Uterus (tissue), 2 donors: ENCODE measurements around the gene KRTAP1-3.

Experiments
- POLR2A ChIP-seq, 2 donors: fragments of 450-650 bp; IDR thresholded peaks; one replicate each; pipeline ENCODE4 v1.6.1; 2016; ENCODE audit warnings: antibody characterized with exemption in 2 of 2, mild to moderate bottlenecking in 1 of 2, moderate library complexity in 1 of 2
- TF ChIP-seq, protein P1 (sequence below), 4 experiments: fragments of 200-600 bp in 2 of 4; fragments of 450-650 bp in 2 of 4; sonication (generic) in 2 of 4; IDR thresholded peaks; one replicate each; pipeline ENCODE4 v1.5.1; 2016 to 2019; ENCODE audit warnings: antibody characterized with exemption in 4 of 4, mild to moderate bottlenecking in 2 of 4, moderate library complexity in 1 of 4

DNA sequence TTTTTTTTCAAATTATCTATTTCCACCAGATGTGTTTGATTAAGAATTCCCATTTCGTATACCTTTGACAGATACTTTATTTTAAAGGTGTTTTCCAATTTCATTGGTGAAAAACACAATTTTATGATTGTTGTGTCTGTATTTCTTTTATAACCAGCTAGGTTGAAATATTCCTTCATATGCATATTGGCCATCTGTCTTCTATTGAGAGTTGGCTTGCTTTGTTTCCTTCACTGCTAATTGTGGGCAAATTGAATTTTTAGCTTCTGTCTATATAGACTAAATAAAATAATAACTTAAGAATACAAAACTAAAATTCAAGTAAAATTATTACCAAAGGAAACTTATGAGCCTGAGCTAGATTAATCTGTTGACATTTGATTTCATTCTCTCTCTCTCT is 39.6 kb downstream of the KRTAP1-3 start:
- TF ChIP-seq, protein P1, sequence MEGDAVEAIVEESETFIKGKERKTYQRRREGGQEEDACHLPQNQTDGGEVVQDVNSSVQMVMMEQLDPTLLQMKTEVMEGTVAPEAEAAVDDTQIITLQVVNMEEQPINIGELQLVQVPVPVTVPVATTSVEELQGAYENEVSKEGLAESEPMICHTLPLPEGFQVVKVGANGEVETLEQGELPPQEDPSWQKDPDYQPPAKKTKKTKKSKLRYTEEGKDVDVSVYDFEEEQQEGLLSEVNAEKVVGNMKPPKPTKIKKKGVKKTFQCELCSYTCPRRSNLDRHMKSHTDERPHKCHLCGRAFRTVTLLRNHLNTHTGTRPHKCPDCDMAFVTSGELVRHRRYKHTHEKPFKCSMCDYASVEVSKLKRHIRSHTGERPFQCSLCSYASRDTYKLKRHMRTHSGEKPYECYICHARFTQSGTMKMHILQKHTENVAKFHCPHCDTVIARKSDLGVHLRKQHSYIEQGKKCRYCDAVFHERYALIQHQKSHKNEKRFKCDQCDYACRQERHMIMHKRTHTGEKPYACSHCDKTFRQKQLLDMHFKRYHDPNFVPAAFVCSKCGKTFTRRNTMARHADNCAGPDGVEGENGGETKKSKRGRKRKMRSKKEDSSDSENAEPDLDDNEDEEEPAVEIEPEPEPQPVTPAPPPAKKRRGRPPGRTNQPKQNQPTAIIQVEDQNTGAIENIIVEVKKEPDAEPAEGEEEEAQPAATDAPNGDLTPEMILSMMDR (IDR thresholded peaks at IDR 0.05) = no peak
- TF ChIP-seq POLR2A (IDR thresholded peaks at IDR 0.05) = no peak
